HepG2 (cell line): ENCODE measurements around the gene PPP1R9A. TPM values are rescaled to one million over a fixed set of nuclear protein-coding genes. Genes with fewer than 3 reads are reported as not detected.

Experiments
- ATAC-seq: fragments of 200-7000 bp; cut with Tn5 transposase; 3 replicates; pipeline ENCODE4 v1.9.1; 2020; ENCODE audit warnings: mild to moderate bottlenecking, moderate library complexity
- BruUV-seq: library from RNA; stranded (reverse); fragments of 400-500 nt; replicated peaks from 2 replicates; lab custom pipeline; 2021; lab: Mats Ljungman, UMichigan
- CTCF ChIA-PET: fragments of 300-600 bp; formaldehyde crosslinking; extraction: SDS; loops from one replicate; lab custom pipeline; 2021; ENCODE audit warnings: low total read pairs, inconsistent platforms, low intra/inter-chr PET ratio; lab: Yijun Ruan, JAX
- POLR2A ChIA-PET: fragments of 350-600 bp; sonication (Branson Sonifier 250); formaldehyde crosslinking; loops from one replicate; lab custom pipeline; 2020; ENCODE audit warnings: antibody characterized with exemption, inconsistent platforms; lab: Yijun Ruan, JAX
- DNase-seq: peaks from one replicate; pipeline ENCODE4 v3.0.0-alpha.2; 2015; ENCODE audit warnings: low spot score
- FAIRE-seq: peaks from 3 replicates; lab custom pipeline; 2011; peaks lifted over from hg19 to GRCh38; lab: Jason Lieb, UNC
- H2AFZ ChIP-seq: one replicate; pipeline ENCODE4 v1.6.1; 2011; ENCODE audit warnings: low read length, inconsistent platforms
- H3K27ac ChIP-seq: fragments of 300-600 bp; 3 replicates; pipeline ENCODE4 v1.8.0; 2011; ENCODE audit warnings: mixed run types, mild to moderate bottlenecking, mixed read lengths, low read length, inconsistent platforms; ENCODE audit not compliant: insufficient read depth; ENCODE audit errors: extremely low read length
- H3K27me3 ChIP-seq, 2 experiments: fragments of 200-600 bp in 1 of 2; 2 replicates in 1 of 2; 3 replicates in 1 of 2; pipeline versions ENCODE4 v1.6.0 to v1.8.0; 2011; ENCODE audit warnings: low read length in 2 of 2, mild to moderate bottlenecking in 2 of 2, moderate library complexity in 2 of 2, inconsistent platforms in 1 of 2; ENCODE audit not compliant: insufficient read depth in 2 of 2, control insufficient read depth in 1 of 2
- H3K36me3 ChIP-seq, 2 experiments: fragments of 200-600 bp in 1 of 2; replicated peaks in 1 of 2; 2 replicates in 1 of 2; 3 replicates in 1 of 2; pipeline versions ENCODE4 v1.5.1 to v1.8.0; 2011; ENCODE audit warnings: low read length in 2 of 2, inconsistent platforms in 1 of 2; ENCODE audit not compliant: insufficient read depth in 2 of 2, control insufficient read depth in 1 of 2
- H3K4me1 ChIP-seq: 2 replicates; pipeline ENCODE4 v1.5.1; 2012; ENCODE audit warnings: low read length, inconsistent platforms; ENCODE audit not compliant: insufficient read depth
- H3K4me2 ChIP-seq: 2 replicates; pipeline ENCODE4 v1.6.0; 2011; ENCODE audit warnings: low read depth, low read length, inconsistent platforms
- H3K4me3 ChIP-seq, 3 experiments: fragments of 200-600 bp in 1 of 3; sonication (generic), shearing (Covaris generic) in 1 of 3; replicated peaks in 1 of 3; 2 replicates each; pipeline ENCODE4 v1.5.1; 2011 to 2016; ENCODE audit warnings: low read length in 3 of 3, inconsistent platforms in 2 of 3, low read depth in 2 of 3, mild to moderate bottlenecking in 2 of 3, control low read depth in 1 of 3, mixed read lengths in 1 of 3; ENCODE audit not compliant: insufficient read depth in 1 of 3
- H3K79me2 ChIP-seq: one replicate; pipeline ENCODE4 v1.6.1; 2011; ENCODE audit warnings: low read length, inconsistent platforms; ENCODE audit not compliant: insufficient read depth
- H3K9ac ChIP-seq: 2 replicates; pipeline ENCODE4 v1.6.0; 2011; ENCODE audit warnings: mild to moderate bottlenecking, low read depth, low read length, inconsistent platforms; ENCODE audit not compliant: insufficient read depth
- H3K9me3 ChIP-seq: 2 replicates; pipeline ENCODE4 v1.5.1; 2012; ENCODE audit warnings: mild to moderate bottlenecking, low read length
- H4K20me1 ChIP-seq: 2 replicates; pipeline ENCODE4 v1.6.0; 2011; ENCODE audit warnings: inconsistent platforms, mild to moderate bottlenecking, low read length, moderate library complexity; ENCODE audit not compliant: insufficient read depth
- MBNL3 ChIP-seq: fragments of 250-450 bp; sonication (Bioruptor Pico); conservative IDR thresholded peaks from 2 replicates; pipeline ENCODE4 v1.8.0; 2022; ENCODE audit warnings: mild to moderate bottlenecking, inconsistent platforms
- SIX1 ChIP-seq: sonication (generic); formaldehyde crosslinking; IDR thresholded peaks from 2 replicates; pipeline ENCODE4 v1.4.0; 2020; ENCODE audit warnings: missing genetic modification reagents, borderline replicate concordance
- SNAPC2 ChIP-seq: sonication (generic); formaldehyde crosslinking; IDR thresholded peaks from 2 replicates; pipeline ENCODE4 v1.8.1; 2022; ENCODE audit warnings: mild to moderate bottlenecking, missing genetic modification reagents
- ZNF337 ChIP-seq: sonication (generic); formaldehyde crosslinking; IDR thresholded peaks from 2 replicates; pipeline ENCODE4 v1.5.1; 2020; ENCODE audit warnings: missing genetic modification reagents, low read depth, mild to moderate bottlenecking, borderline replicate concordance
- ZNF761 ChIP-seq: sonication (generic); formaldehyde crosslinking; conservative IDR thresholded peaks from 2 replicates; pipeline ENCODE4 v1.4.0; 2020; ENCODE audit warnings: mild to moderate bottlenecking, missing genetic modification reagents
- ZSCAN12 ChIP-seq: sonication (generic); formaldehyde crosslinking; IDR thresholded peaks from 2 replicates; pipeline ENCODE4 v1.9.0; 2021; ENCODE audit warnings: mild to moderate bottlenecking, missing genetic modification reagents
- WGBS: methylation state at CpG from one replicate; pipeline ENCODE4 v1.1.6; 2017; ENCODE audit warnings: low lambda C conversion rate; 5-methylcytosine and 5-hydroxymethylcytosine counted together
- in situ Hi-C: cut with HindIII; loops from 2 replicates; pipeline ENCODE4 v1.10.0; 2017; ENCODE audit warnings: low pct_unique_long_range_greater_than_20kb; ENCODE audit not compliant: extremely low pct_ligation_motif_present
- intact Hi-C: fragments of 100-400 bp; cut with micrococcal nuclease; formaldehyde crosslinking; loops from one replicate; pipeline ENCODE4 v1.10.0; 2022; ENCODE audit not compliant: unreplicated experiment
- polyA plus RNA-seq, 8 experiments: library from polyadenylated mRNA; depleted of rRNA in 3 of 8; stranded (reverse) in 7 of 8; unstranded in 1 of 8; fragments of >200 nt; fragmentation: Illumina TruSeq in 4 of 8; extraction: Trizol in 4 of 8; gene quantifications; 2 replicates each; pipeline versions ENCODE4 v1.2.1 to v1.2.3, GENCODE V29; 2011 to 2016; ENCODE audit warnings: low read depth in 4 of 8, missing spikeins in 1 of 8, mixed read lengths in 1 of 8; ENCODE audit not compliant: insufficient read depth in 1 of 8
- total RNA-seq, 5 experiments: library from RNA; depleted of rRNA; stranded (reverse); fragments of >200 nt; fragmentation: Illumina TruSeq; extraction: Trizol; gene quantifications; 2 replicates each; pipeline ENCODE4 v1.2.3, GENCODE V29; 2016; ENCODE audit warnings: low read depth in 1 of 5
- TF ChIP-seq, protein P1 (sequence below): sonication (generic); formaldehyde crosslinking; IDR thresholded peaks from 2 replicates; pipeline ENCODE4 v1.8.0; 2022; ENCODE audit warnings: missing genetic modification reagents, mild to moderate bottlenecking, moderate library complexity, borderline replicate concordance
- TF ChIP-seq, protein P2 (sequence below): sonication (generic); formaldehyde crosslinking; IDR thresholded peaks from 2 replicates; pipeline ENCODE4 v1.8.0; 2022; ENCODE audit warnings: low read depth, missing genetic modification reagents
- TF ChIP-seq, protein P3 (sequence below): sonication (generic); formaldehyde crosslinking; IDR thresholded peaks from 2 replicates; pipeline ENCODE4 v1.8.0; 2022; ENCODE audit warnings: missing genetic modification reagents, mild to moderate bottlenecking, inconsistent platforms, borderline replicate concordance

PPP1R9A gene
- total and polyA plus RNA-seq, 2 of the 13 experiments (the other 11 are each of a cell fraction or from before 2014, with no cell fraction given), result 11.4 to 31.9 TPM

DNA sequence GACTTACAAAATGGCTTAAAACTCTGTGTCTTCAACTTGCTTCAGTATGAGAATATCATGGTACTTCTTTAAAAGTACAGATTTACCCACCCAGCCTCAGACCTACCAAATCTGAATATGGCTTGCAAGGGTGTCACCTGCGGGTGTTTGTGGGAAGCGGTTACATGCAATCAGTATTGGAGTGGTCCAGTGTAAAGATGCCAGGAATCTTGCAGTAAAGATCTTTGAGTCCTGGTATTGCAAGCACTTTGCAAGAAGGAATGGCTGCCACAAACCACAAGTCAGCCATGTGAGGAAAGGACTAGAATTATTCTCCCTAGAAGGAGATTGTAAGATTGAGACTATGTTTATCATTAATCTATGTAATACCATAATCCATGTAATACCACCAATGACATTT, 301.9 kb downstream of the PPP1R9A start:
- ChIA-PET POLR2A (no interaction called here), CTCF (no interaction called here)
- no peak for ATAC-seq

DNA sequence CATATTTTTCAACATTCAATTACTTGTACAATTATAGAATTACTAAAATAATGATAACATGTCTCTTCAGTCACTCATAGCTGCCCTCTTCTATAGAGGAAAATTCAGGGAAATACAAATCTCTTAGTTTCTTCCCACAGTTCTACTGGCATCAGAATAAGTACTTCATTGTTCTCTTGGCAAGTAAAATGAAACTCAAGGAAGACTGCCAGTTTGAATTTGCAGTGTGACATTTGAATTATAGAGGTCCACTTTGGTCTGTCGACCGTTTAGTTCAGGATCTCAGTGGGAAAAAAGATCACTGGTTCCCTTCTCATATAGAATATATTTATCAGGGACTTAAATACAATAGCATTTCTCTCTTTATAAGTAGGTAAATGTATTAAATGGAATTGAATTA, 302.4 kb downstream of the PPP1R9A start:
- Histone ChIP-seq H3K9ac (no peak overlapping the region), H3K4me2 (no peak overlapping the region), H4K20me1 (no peaks in the 10 kb centered on the region), H3K9me3 (no peaks in the 10 kb centered on the region), H3K27me3 (no peaks in the 10 kb centered on the region), H3K36me3 (no peaks in the 10 kb centered on the region; a peak in 1 of 5 replicates), H3K79me2 (no peaks in the 10 kb centered on the region), H3K27ac (no peak overlapping the region), H3K4me3 (no peak overlapping the region), H2AFZ (no peak overlapping the region), H3K4me1 (no peaks in the 10 kb centered on the region)
- ChIA-PET CTCF (no interaction called here), POLR2A (no interaction called here)
- BruUV-seq, result no TSS peak
- FAIRE-seq (no peak), ATAC-seq (no peak), DNase-seq (no peak)
- WGBS, result 97% methylated on average over 2 of the region's 2 CpGs
- in situ Hi-C loops (no loop called here), intact Hi-C loops (loop anchor here (10.0 kb wide), 1 partner anchor 765 kb away; no protein-coding TSS in a partner anchor)
- no peak for TF ChIP-seq SIX1 (CRISPR knock-in tag)
- TF ChIP-seq ZSCAN12 (CRISPR knock-in tag), result no peak
- TF ChIP-seq, protein P1, sequence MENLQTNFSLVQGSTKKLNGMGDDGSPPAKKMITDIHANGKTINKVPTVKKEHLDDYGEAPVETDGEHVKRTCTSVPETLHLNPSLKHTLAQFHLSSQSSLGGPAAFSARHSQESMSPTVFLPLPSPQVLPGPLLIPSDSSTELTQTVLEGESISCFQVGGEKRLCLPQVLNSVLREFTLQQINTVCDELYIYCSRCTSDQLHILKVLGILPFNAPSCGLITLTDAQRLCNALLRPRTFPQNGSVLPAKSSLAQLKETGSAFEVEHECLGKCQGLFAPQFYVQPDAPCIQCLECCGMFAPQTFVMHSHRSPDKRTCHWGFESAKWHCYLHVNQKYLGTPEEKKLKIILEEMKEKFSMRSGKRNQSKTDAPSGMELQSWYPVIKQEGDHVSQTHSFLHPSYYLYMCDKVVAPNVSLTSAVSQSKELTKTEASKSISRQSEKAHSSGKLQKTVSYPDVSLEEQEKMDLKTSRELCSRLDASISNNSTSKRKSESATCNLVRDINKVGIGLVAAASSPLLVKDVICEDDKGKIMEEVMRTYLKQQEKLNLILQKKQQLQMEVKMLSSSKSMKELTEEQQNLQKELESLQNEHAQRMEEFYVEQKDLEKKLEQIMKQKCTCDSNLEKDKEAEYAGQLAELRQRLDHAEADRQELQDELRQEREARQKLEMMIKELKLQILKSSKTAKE (CRISPR knock-in tag), result no peak
- no peak for TF ChIP-seq ZNF761 (CRISPR knock-in tag)
- TF ChIP-seq, protein P2, sequence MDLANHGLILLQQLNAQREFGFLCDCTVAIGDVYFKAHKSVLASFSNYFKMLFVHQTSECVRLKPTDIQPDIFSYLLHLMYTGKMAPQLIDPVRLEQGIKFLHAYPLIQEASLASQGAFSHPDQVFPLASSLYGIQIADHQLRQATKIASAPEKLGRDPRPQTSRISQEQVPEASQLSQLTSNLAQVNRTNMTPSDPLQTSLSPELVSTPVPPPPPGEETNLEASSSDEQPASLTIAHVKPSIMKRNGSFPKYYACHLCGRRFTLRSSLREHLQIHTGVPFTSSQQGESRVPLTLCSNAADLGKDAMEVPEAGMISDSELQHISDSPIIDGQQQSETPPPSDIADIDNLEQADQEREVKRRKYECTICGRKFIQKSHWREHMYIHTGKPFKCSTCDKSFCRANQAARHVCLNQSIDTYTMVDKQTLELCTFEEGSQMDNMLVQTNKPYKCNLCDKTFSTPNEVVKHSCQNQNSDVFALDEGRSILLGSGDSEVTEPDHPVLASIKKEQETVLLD (CRISPR knock-in tag), result no peak

More for the DNA sequence above, 301.9 kb downstream of the PPP1R9A start:
- Histone ChIP-seq H4K20me1 (no peaks in the 10 kb centered on the region), H3K4me2 (no peak overlapping the region), H3K4me1 (no peaks in the 10 kb centered on the region), H3K9ac (no peak overlapping the region), H3K36me3 (peaks cover 0 to 2% of the 10 kb centered on the region in 2 experiments; a peak in 3 of 5 replicates), H2AFZ (no peak overlapping the region), H3K79me2 (no peaks in the 10 kb centered on the region), H3K27ac (no peak overlapping the region), H3K4me3 (no peak overlapping the region), H3K27me3 (no peaks in the 10 kb centered on the region), H3K9me3 (no peaks in the 10 kb centered on the region)
- intact Hi-C loops (loop anchor here (10.0 kb wide), 1 partner anchor 764 kb away; no protein-coding TSS in a partner anchor), in situ Hi-C loops (no loop called here)
- WGBS, result 100% methylated on average over 2 of the region's 2 CpGs
- no TSS peak for BruUV-seq
- DNase-seq, result no peak
- no peak for TF ChIP-seq MBNL3
- no peak for TF ChIP-seq SNAPC2 (CRISPR knock-in tag)
- TF ChIP-seq ZNF337 (CRISPR knock-in tag), result no peak
- TF ChIP-seq, protein P3, sequence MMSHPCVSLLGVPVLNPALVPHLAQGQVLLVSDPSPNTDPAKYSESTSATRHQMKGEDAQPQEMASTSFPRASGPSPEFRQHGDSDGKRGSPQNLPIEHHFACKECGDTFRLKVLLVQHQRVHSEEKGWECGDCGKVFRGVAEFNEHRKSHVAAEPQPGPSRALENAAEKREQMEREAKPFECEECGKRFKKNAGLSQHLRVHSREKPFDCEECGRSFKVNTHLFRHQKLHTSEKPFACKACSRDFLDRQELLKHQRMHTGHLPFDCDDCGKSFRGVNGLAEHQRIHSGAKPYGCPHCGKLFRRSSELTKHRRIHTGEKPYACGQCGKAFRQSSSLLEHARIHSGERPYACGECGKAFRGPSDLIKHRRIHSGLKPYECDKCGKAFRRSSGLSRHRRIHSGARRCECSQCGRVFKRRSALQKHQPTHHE (CRISPR knock-in tag), result no peak
- FAIRE-seq, result no peak
